K562 (cell line): Measurements from ENCODE around the gene NF1. TPM values are rescaled to one million over a fixed set of nuclear protein-coding genes. Genes with fewer than 3 reads are reported as not detected.

Experiments used
- DIDO1 ChIP-seq: fragments of 450-650 bp; IDR thresholded peaks from 2 replicates; pipeline ENCODE4 v1.6.1; 2016; ENCODE audit warnings: low read depth, missing biosample characterization, missing genetic modification characterization
- MYC ChIP-seq, 2 experiments: fragments of 250-450 bp in 1 of 2; sonication (Bioruptor Pico) in 1 of 2; IDR thresholded peaks; 2 replicates each; pipeline versions ENCODE4 v1.5.1 to v1.6.1; 2012 to 2021; ENCODE audit warnings: low read depth in 2 of 2, borderline replicate concordance in 1 of 2, improper control_type of control experiment in 1 of 2, low read length in 1 of 2, mild to moderate bottlenecking in 1 of 2, moderate library complexity in 1 of 2
- POLR3A ChIP-seq: IDR thresholded peaks from 2 replicates; pipeline ENCODE4 v1.6.1; 2011; ENCODE audit warnings: borderline replicate concordance, mild to moderate bottlenecking, moderate library complexity; ENCODE audit not compliant: insufficient read length, insufficient read depth; ENCODE audit errors: extremely low read depth
- SREBF1 ChIP-seq: fragments of 150-350 bp; IDR thresholded peaks from 2 replicates; pipeline ENCODE4 v1.6.1; 2014; ENCODE audit warnings: antibody characterized with exemption, low read depth, low read length, borderline replicate concordance
- ZNF143 ChIP-seq: sonication (generic); formaldehyde crosslinking; IDR thresholded peaks from 2 replicates; pipeline ENCODE4 v1.9.0; 2022; ENCODE audit warnings: mild to moderate bottlenecking, missing genetic modification reagents
- ZNF76 ChIP-seq: fragments of 250-450 bp; sonication (Bioruptor Pico); IDR thresholded peaks from 2 replicates; pipeline ENCODE4 v1.4.0; 2020; ENCODE audit warnings: mild to moderate bottlenecking, moderate library complexity, borderline replicate concordance
- polyA plus RNA-seq, 8 experiments: library from polyadenylated mRNA; depleted of rRNA in 4 of 8; stranded (reverse) in 5 of 8; unstranded in 3 of 8; fragments of >200 nt; fragmentation: Nextera tagmentation in 2 of 8; fragmentation: Illumina TruSeq in 1 of 8; extraction: Ambion mirVana in 2 of 8; extraction: Trizol in 1 of 8; gene quantifications; 2 replicates each; pipeline versions ENCODE4 v1.2.1 to v1.2.3, GENCODE V29; 2011 to 2014; ENCODE audit warnings: inconsistent platforms in 1 of 8, missing spikeins in 1 of 8
- total RNA-seq, 7 experiments: library from RNA; depleted of rRNA in 6 of 7; stranded (reverse); fragments of >200 nt in 6 of 7; fragmentation: Illumina TruSeq in 2 of 7; extraction: Trizol in 2 of 7; gene quantifications; 2 replicates each; pipeline versions ENCODE4 v1.2.1 to v1.2.3, GENCODE V29; 2011 to 2021; ENCODE audit warnings: low replicate concordance in 1 of 7
- TF ChIP-seq, protein P1 (sequence below), 2 experiments: fragments of 450-650 bp in 1 of 2; sonication (generic) in 1 of 2; formaldehyde crosslinking in 1 of 2; IDR thresholded peaks in 1 of 2; conservative IDR thresholded peaks in 1 of 2; 2 replicates each; pipeline versions ENCODE4 v1.6.1 to v1.8.1; 2016 to 2023; ENCODE audit warnings: mild to moderate bottlenecking in 2 of 2, moderate library complexity in 2 of 2, inconsistent platforms in 1 of 2, missing genetic modification reagents in 1 of 2
- TF ChIP-seq, protein P2 (sequence below): fragments of 450-650 bp; IDR thresholded peaks from 2 replicates; pipeline ENCODE4 v1.6.1; 2016

The NF1 gene
- total and polyA plus RNA-seq, 9 of the 15 experiments (the other 6 are each of a cell fraction or from before 2014, with no cell fraction given): 3.4 to 41.9 (median 24.3) TPM

DNA sequence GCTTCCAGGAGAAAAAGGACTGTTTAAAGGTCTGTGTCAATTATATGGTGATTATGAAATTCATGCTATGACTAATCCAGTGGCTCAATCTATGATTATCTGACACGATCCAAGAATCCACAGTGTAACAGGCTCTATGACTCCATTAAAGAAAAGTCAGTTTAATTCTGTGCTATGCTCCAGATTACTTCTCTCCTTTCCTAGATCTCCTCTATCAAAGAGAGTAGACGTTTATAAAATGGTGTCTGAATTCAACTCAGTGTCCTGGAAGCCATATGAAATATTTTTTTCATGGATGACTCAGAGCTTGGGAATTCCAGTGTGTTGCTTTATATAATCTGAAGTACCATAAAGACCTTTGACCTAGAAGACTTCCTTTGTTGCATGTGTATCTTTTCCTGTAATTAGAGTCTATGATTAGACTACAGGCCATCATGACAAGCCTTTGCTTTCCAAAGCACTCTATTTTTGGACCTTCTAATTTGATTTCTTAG is 27.0 kb upstream of the NF1 start (continued):
- TF ChIP-seq DIDO1 (tag) (no peak), MYC (IDR thresholded peaks at IDR 0.05; ENCODE audit: low read depth, low read length) (no peak), MYC (CRISPR knock-in tag; IDR thresholded peaks at IDR 0.05; ENCODE audit: borderline replicate concordance, low read depth) (no peak), POLR3A (no peak), ZNF143 (CRISPR knock-in tag) (no peak), ZNF76 (CRISPR knock-in tag) (no peak), SREBF1 (no peak)
- TF ChIP-seq, protein P1, sequence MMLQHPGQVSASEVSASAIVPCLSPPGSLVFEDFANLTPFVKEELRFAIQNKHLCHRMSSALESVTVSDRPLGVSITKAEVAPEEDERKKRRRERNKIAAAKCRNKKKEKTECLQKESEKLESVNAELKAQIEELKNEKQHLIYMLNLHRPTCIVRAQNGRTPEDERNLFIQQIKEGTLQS (IDR thresholded peaks at IDR 0.05): peak; percentile 77; the same call in 1 of the 2 replicates
- TF ChIP-seq, protein P1 (CRISPR knock-in tag; conservative IDR thresholded peaks at IDR 0.05): no peak
- TF ChIP-seq, protein P2, sequence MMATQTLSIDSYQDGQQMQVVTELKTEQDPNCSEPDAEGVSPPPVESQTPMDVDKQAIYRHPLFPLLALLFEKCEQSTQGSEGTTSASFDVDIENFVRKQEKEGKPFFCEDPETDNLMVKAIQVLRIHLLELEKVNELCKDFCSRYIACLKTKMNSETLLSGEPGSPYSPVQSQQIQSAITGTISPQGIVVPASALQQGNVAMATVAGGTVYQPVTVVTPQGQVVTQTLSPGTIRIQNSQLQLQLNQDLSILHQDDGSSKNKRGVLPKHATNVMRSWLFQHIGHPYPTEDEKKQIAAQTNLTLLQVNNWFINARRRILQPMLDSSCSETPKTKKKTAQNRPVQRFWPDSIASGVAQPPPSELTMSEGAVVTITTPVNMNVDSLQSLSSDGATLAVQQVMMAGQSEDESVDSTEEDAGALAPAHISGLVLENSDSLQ: no peak
